Measurements from ENCODE around the gene DNAH14.

DNAH14 gene

GRCh38 chr1:225442123-225442505, 512.6 kb downstream of the DNAH14 start:
- TF ChIP-seq CTCF (IDR thresholded peaks at IDR 0.05) (no peak), ZFX (IDR thresholded peaks at IDR 0.05; ENCODE audit: borderline replicate concordance) (no peak)
- no peak overlapping the region for H3K27ac ChIP-seq

GRCh38 chr1:225445639-225446594, 516.4 kb downstream of the DNAH14 start:
- H3K27ac ChIP-seq: peak overlapping the region; percentile 34
- TF ChIP-seq CTCF (IDR thresholded peaks at IDR 0.05): no peak
- no peak for TF ChIP-seq ZFX (IDR thresholded peaks at IDR 0.05; ENCODE audit: borderline replicate concordance)

GRCh38 chr1:225446595-225446960, 517.1 kb downstream of the DNAH14 start:
- peak overlapping the region; percentile 34; the same call in 1 of the 2 replicates for H3K27ac ChIP-seq
- TF ChIP-seq CTCF (IDR thresholded peaks at IDR 0.05) (no peak), ZFX (IDR thresholded peaks at IDR 0.05; ENCODE audit: borderline replicate concordance) (no peak)

GRCh38 chr1:225446981-225447615, 517.6 kb downstream of the DNAH14 start:
- H3K27ac ChIP-seq: no peak overlapping the region
- no peak for TF ChIP-seq ZFX (IDR thresholded peaks at IDR 0.05; ENCODE audit: borderline replicate concordance)

GRCh38 chr1:225447650-225448089, 518.2 kb downstream of the DNAH14 start:
- H3K27ac ChIP-seq: no peak overlapping the region
- no peak for TF ChIP-seq CTCF (IDR thresholded peaks at IDR 0.05)
- no peak for TF ChIP-seq ZFX (IDR thresholded peaks at IDR 0.05; ENCODE audit: borderline replicate concordance)

- H3K27ac ChIP-seq: no peak overlapping the region
- no peak for TF ChIP-seq CTCF (IDR thresholded peaks at IDR 0.05)
- TF ChIP-seq ZFX (IDR thresholded peaks at IDR 0.05; ENCODE audit: borderline replicate concordance): no peak
These were observed 518.8 kb downstream of the DNAH14 start for GRCh38 chr1:225448146-225448805.

All from 22Rv1 (cell line).